Vagina (tissue), 2 donors: ENCODE data around the gene ST8SIA3. TPM values are rescaled to one million over a fixed set of nuclear protein-coding genes. Genes with fewer than 3 reads are reported as not detected.

Experiments
- DNase-seq, 2 donors: peaks; one replicate each; pipeline ENCODE4 v3.0.0-alpha.2; 2017; ENCODE audit errors: extremely low spot score in 2 of 2
- H3K27ac ChIP-seq: fragments of 200-600 bp; sonication (generic); one replicate; pipeline ENCODE4 v1.5.1; 2019
- H3K27me3 ChIP-seq: fragments of 200-600 bp; sonication (generic); one replicate; pipeline ENCODE4 v1.5.1; 2019
- H3K36me3 ChIP-seq, 2 donors: fragments of 200-600 bp; sonication (generic); one replicate each; pipeline ENCODE4 v1.5.1; 2017 to 2019
- H3K4me1 ChIP-seq: fragments of 200-600 bp; sonication (generic); one replicate; pipeline ENCODE4 v1.5.1; 2019
- H3K4me3 ChIP-seq, 2 donors: fragments of 200-600 bp; sonication (generic); 1 replicate in 1 of 2; 2 replicates in 1 of 2; pipeline ENCODE4 v1.5.1; 2016 to 2019
- H3K9me3 ChIP-seq: fragments of 200-600 bp; sonication (generic); one replicate; pipeline ENCODE4 v1.5.1; 2019
- POLR2A ChIP-seq, 2 donors: fragments of 450-650 bp; IDR thresholded peaks; one replicate each; pipeline ENCODE4 v1.6.1; 2017; ENCODE audit warnings: antibody characterized with exemption in 2 of 2, mild to moderate bottlenecking in 2 of 2, moderate library complexity in 2 of 2
- POLR2AphosphoS5 ChIP-seq, 2 donors: sonication (generic); formaldehyde crosslinking; IDR thresholded peaks; one replicate each; pipeline ENCODE4 v1.9.0; 2017; ENCODE audit warnings: antibody characterized with exemption in 2 of 2, mild to moderate bottlenecking in 2 of 2, low read depth in 1 of 2; ENCODE audit not compliant: insufficient read depth in 1 of 2
- intact Hi-C: fragments of 100-400 bp; cut with DNase I; formaldehyde crosslinking; loops from one replicate; pipeline ENCODE4 v1.15.1; 2023
- total RNA-seq: library from RNA; depleted of rRNA; stranded (reverse); fragments of >200 nt; gene quantifications from one replicate; pipeline ENCODE4 v1.2.3, GENCODE V29; 2016
- TF ChIP-seq, protein P1 (sequence below), 3 experiments: fragments of 450-650 bp in 2 of 3; fragments of 200-600 bp in 1 of 3; sonication (generic) in 1 of 3; IDR thresholded peaks; one replicate each; pipeline ENCODE4 v1.5.1; 2017 to 2019; ENCODE audit warnings: antibody characterized with exemption in 3 of 3, mild to moderate bottlenecking in 2 of 3, moderate library complexity in 2 of 3

ST8SIA3 gene
- total RNA-seq, 1 donor from 2014 or later: 0.25 TPM

DNA sequence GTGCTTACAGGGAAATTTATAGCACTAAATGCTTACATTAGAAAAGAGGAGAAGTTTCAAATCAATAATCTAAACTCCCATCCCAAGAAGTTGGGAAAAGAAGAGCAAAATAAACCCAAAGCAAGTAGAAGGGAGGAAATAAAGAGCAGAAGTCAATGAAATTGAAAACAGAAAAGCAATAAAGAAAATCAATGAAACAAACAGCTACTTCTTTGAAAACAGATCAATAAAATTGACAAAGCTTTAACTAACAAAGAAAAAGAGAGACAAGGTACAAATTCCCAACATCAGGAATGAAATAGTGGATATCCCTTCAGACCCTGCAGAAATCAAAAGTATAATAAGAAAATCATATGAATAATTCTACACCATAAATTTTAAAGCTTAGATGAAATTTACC lies 57.3 kb downstream of the ST8SIA3 start:
- Histone ChIP-seq H3K27me3 (no peaks in the 10 kb centered on the region), H3K4me1 (no peaks in the 10 kb centered on the region), H3K36me3 (no peaks in the 10 kb centered on the region), H3K4me3 (no peak overlapping the region), H3K27ac (no peak overlapping the region), H3K9me3 (no peaks in the 10 kb centered on the region)
- no peak for DNase-seq
- TF ChIP-seq, protein P1, sequence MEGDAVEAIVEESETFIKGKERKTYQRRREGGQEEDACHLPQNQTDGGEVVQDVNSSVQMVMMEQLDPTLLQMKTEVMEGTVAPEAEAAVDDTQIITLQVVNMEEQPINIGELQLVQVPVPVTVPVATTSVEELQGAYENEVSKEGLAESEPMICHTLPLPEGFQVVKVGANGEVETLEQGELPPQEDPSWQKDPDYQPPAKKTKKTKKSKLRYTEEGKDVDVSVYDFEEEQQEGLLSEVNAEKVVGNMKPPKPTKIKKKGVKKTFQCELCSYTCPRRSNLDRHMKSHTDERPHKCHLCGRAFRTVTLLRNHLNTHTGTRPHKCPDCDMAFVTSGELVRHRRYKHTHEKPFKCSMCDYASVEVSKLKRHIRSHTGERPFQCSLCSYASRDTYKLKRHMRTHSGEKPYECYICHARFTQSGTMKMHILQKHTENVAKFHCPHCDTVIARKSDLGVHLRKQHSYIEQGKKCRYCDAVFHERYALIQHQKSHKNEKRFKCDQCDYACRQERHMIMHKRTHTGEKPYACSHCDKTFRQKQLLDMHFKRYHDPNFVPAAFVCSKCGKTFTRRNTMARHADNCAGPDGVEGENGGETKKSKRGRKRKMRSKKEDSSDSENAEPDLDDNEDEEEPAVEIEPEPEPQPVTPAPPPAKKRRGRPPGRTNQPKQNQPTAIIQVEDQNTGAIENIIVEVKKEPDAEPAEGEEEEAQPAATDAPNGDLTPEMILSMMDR (IDR thresholded peaks at IDR 0.05): no peak
- TF ChIP-seq POLR2AphosphoS5 (IDR thresholded peaks at IDR 0.05; ENCODE audit: insufficient read depth in 1 of 2, low read depth in 1 of 2) (no peak), POLR2A (IDR thresholded peaks at IDR 0.05) (no peak)
- intact Hi-C loops: no loop called here

DNA sequence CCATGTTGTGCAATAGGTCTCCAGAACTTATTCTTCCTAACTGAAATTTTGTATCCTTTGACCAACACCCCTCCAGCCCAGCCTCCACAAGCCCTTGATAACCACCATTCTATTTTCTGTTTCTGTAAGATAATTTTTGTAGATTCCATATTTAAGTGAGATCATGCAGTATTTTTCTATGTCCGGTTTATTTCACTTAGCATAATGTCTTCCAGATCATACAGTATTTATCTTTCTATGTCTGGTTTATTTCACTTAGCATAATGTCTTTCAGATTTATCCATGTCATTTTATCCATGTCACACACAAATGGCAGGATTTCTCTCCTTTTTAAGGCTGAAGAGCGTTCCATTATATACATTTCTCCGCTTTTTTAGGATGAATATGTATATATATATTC lies 58.4 kb downstream of the ST8SIA3 start:
- H3K27ac ChIP-seq: no peak overlapping the region
- intact Hi-C loops: no loop called here
- no peak for DNase-seq
- TF ChIP-seq POLR2A (IDR thresholded peaks at IDR 0.05) (no peak), POLR2AphosphoS5 (IDR thresholded peaks at IDR 0.05; ENCODE audit: insufficient read depth in 1 of 2, low read depth in 1 of 2) (no peak)
- TF ChIP-seq, protein P1 (IDR thresholded peaks at IDR 0.05): no peak
- no peak overlapping the region for H3K4me3 ChIP-seq
- H3K4me1 ChIP-seq: no peaks in the 10 kb centered on the region
- H3K36me3 ChIP-seq: no peaks in the 10 kb centered on the region
- H3K9me3 ChIP-seq: no peaks in the 10 kb centered on the region
- no peaks in the 10 kb centered on the region for H3K27me3 ChIP-seq

DNA sequence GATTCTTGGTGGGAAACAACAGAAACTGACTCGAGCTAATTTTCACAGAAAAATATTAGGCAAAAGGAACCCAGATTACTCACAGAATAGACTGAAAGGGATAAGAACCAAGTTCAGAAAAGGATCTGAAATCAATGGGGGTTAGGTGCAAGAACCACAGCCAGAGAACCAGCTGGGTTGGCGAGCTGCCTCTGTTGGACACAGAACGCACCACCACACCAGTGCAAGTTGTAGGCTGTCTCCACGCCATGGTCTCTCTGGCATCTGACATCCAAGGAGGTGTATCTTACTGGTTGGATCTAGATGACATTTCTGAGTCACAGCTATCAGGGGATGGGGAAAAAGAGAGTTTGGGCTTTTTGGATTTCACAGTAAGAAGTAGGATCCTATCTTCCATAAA lies 64.2 kb downstream of the ST8SIA3 start:
- TF ChIP-seq POLR2A (IDR thresholded peaks at IDR 0.05) (no peak), POLR2AphosphoS5 (IDR thresholded peaks at IDR 0.05; ENCODE audit: insufficient read depth in 1 of 2, low read depth in 1 of 2) (no peak)
- no peak overlapping the region for H3K27ac ChIP-seq
- no peaks in the 10 kb centered on the region for H3K4me1 ChIP-seq
- no peak overlapping the region for H3K4me3 ChIP-seq
- H3K36me3 ChIP-seq: no peaks in the 10 kb centered on the region
- no peaks in the 10 kb centered on the region for H3K9me3 ChIP-seq
- no peak for DNase-seq
- no peaks in the 10 kb centered on the region for H3K27me3 ChIP-seq
- intact Hi-C loops: no loop called here

Other genes starting within 250 kb of the ST8SIA3 start
- gene BOD1L2, start 205.5 kb upstream of the ST8SIA3 start, total RNA-seq: not detected
- not detected for gene ONECUT2, start 82.8 kb downstream of the ST8SIA3 start, total RNA-seq
- 44.7 TPM for gene FECH, start 234.1 kb downstream of the ST8SIA3 start, total RNA-seq